D721Med (cell line): ENCODE results near the gene CPXM1.

Source experiments
- DNase-seq: peaks from one replicate; pipeline ENCODE4 v3.0.0; 2011; ENCODE audit warnings: low spot score; ENCODE audit not compliant: insufficient read length
- FAIRE-seq: peaks from 2 replicates; lab custom pipeline; 2011; peaks lifted over from hg19 to GRCh38; lab: Jason Lieb, UNC
- CTCF ChIP-seq: IDR thresholded peaks from 2 replicates; pipeline ENCODE4 v1.5.1; 2012; ENCODE audit warnings: mild to moderate bottlenecking, control low read depth; ENCODE audit not compliant: insufficient read depth; ENCODE audit errors: missing control alignments

Gene CPXM1

GRCh38 chr20:2806351-2806701, 5.9 kb upstream of the CPXM1 start:
- FAIRE-seq = no peak

GRCh38 chr20:2805689-2806350, 5.4 kb upstream of the CPXM1 start:
- no peak for TF ChIP-seq CTCF
- FAIRE-seq (no peak), DNase-seq (no peak)

More at GRCh38 chr20:2806351-2806701, 5.9 kb upstream of the CPXM1 start:
- TF ChIP-seq CTCF = no peak
- no peak for DNase-seq

- FAIRE-seq = no peak
Observed at GRCh38 chr20:2804852-2805688, 4.6 kb upstream of the CPXM1 start.

GRCh38 chr20:2804041-2804828, 3.8 kb upstream of the CPXM1 start:
- TF ChIP-seq CTCF = no peak
- DNase-seq = no peak
- no peak for FAIRE-seq

More at GRCh38 chr20:2804852-2805688, 4.6 kb upstream of the CPXM1 start:
- TF ChIP-seq CTCF = no peak
- no peak for DNase-seq

GRCh38 chr20:2801286-2801728, 880 bp upstream of the CPXM1 start:
- FAIRE-seq (no peak), DNase-seq (no peak)
- TF ChIP-seq CTCF = no peak

GRCh38 chr20:2799688-2800520, 523 bp downstream of the CPXM1 start:
- no peak for TF ChIP-seq CTCF
- FAIRE-seq (no peak), DNase-seq (no peak)
